ENCODE measurements around the gene HTR6.

HTR6 gene

DNA sequence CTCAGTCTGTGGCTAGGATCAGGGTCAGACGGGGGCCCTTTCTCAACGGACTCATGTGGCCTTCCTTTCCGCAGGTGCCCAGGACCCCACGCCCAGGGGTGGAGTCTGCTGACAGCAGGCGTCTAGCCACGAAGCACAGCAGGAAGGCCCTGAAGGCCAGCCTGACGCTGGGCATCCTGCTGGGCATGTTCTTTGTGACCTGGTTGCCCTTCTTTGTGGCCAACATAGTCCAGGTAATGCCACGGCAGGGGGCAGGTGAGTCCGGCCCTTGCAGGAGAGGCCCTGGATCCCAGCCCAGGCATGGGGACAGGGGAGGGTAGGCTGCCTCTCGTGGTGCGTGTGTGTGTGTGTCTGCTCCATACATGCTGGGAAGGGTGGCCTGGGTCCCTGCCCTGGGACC lies 13.8 kb downstream of the HTR6 start:
- TF ChIP-seq CTCF (IDR thresholded peaks at IDR 0.05; ENCODE audit: borderline replicate concordance, control extremely low read depth, extremely low read depth, insufficient read depth, missing control alignments), result no peak
- in situ Hi-C loops (cut with MboI; ENCODE audit: low sequenced_read_pairs, unreplicated experiment), result no loop called here
- DNase-seq (ENCODE audit: low spot score), result no peak

- in situ Hi-C loops (cut with MboI; ENCODE audit: low sequenced_read_pairs, unreplicated experiment), result no loop called here
- no peak for DNase-seq (ENCODE audit: low spot score)
Observed at GRCh38 chr1:19678931-19679453, 14.3 kb downstream of the HTR6 start.

GRCh38 chr1:19679691-19680090 lies 15.0 kb downstream of the HTR6 start:
- TF ChIP-seq CTCF (IDR thresholded peaks at IDR 0.05; ENCODE audit: borderline replicate concordance, control extremely low read depth, extremely low read depth, insufficient read depth, missing control alignments), result no peak
- in situ Hi-C loops (cut with MboI; ENCODE audit: low sequenced_read_pairs, unreplicated experiment), result no loop called here
- no peak for DNase-seq (ENCODE audit: low spot score)

More at GRCh38 chr1:19678931-19679453, 14.3 kb downstream of the HTR6 start:
- no peak for TF ChIP-seq CTCF (IDR thresholded peaks at IDR 0.05; ENCODE audit: borderline replicate concordance, control extremely low read depth, extremely low read depth, insufficient read depth, missing control alignments)

- no peak for TF ChIP-seq CTCF (IDR thresholded peaks at IDR 0.05; ENCODE audit: borderline replicate concordance, control extremely low read depth, extremely low read depth, insufficient read depth, missing control alignments)
- in situ Hi-C loops (cut with MboI; ENCODE audit: low sequenced_read_pairs, unreplicated experiment), result no loop called here
- no peak for DNase-seq (ENCODE audit: low spot score)
Observed at GRCh38 chr1:19680644-19681043, 16.0 kb downstream of the HTR6 start.

- no peak for TF ChIP-seq CTCF (IDR thresholded peaks at IDR 0.05; ENCODE audit: borderline replicate concordance, control extremely low read depth, extremely low read depth, insufficient read depth, missing control alignments)
- in situ Hi-C loops (cut with MboI; ENCODE audit: low sequenced_read_pairs, unreplicated experiment), result no loop called here
- DNase-seq (ENCODE audit: low spot score), result no peak
Observed at GRCh38 chr1:19682257-19682656, 17.6 kb downstream of the HTR6 start.

DNA sequence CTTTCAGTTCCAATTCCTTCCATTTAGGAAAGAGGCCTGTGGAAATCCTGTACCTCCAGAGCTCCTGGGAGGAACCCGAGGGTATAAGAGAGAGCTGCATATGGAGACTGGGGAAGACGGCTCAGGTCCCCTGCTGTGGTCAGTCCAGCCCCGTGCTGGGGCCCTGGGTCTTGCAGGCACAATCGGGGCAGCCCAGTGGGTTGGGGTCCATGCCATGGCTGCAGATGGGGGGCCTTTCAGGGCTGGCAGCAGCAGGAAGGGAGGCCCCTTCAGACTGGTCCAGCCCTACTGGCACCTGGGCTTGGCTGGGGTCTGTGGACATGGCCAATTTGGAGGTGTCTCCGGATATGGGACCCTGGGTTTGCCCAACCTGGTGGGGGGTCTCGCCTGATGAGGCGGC lies 18.2 kb downstream of the HTR6 start:
- in situ Hi-C loops (cut with MboI; ENCODE audit: low sequenced_read_pairs, unreplicated experiment), result no loop called here
- no peak for TF ChIP-seq CTCF (IDR thresholded peaks at IDR 0.05; ENCODE audit: borderline replicate concordance, control extremely low read depth, extremely low read depth, insufficient read depth, missing control alignments)
- no peak for DNase-seq (ENCODE audit: low spot score)

- in situ Hi-C loops (cut with MboI; ENCODE audit: low sequenced_read_pairs, unreplicated experiment), result no loop called here
- no peak for TF ChIP-seq CTCF (IDR thresholded peaks at IDR 0.05; ENCODE audit: borderline replicate concordance, control extremely low read depth, extremely low read depth, insufficient read depth, missing control alignments)
- DNase-seq (ENCODE audit: low spot score), result no peak
Observed at GRCh38 chr1:19683351-19683750, 18.7 kb downstream of the HTR6 start.
